ENCODE measurements around the gene C16orf54.
"Not testable (repeated sequence)": the region's sequence is repeated elsewhere in the genome, so short reads cannot be mapped to it uniquely, and the experiment has no call there.

Gene C16orf54

GRCh38 chr16:29767062-29767461, 21.3 kb upstream of the C16orf54 start:
- DNase-seq = no peak

- DNase-seq = no peak
Observed at GRCh38 chr16:29766571-29766970, 20.8 kb upstream of the C16orf54 start.

GRCh38 chr16:29765167-29766032, 19.6 kb upstream of the C16orf54 start:
- no peak for DNase-seq

- DNase-seq = no peak
Observed at GRCh38 chr16:29763326-29763725, 17.5 kb upstream of the C16orf54 start.

- no peak for DNase-seq
Observed at GRCh38 chr16:29761882-29762281, 16.1 kb upstream of the C16orf54 start.

GRCh38 chr16:29761280-29761651, 15.5 kb upstream of the C16orf54 start:
- DNase-seq = not testable (repeated sequence)

- no peak for DNase-seq
Observed at GRCh38 chr16:29760567-29761279, 14.9 kb upstream of the C16orf54 start.

GRCh38 chr16:29757950-29758466, 12.2 kb upstream of the C16orf54 start:
- DNase-seq = no peak

- not testable (repeated sequence) for DNase-seq
Observed at GRCh38 chr16:29757086-29757485, 11.3 kb upstream of the C16orf54 start.

- DNase-seq = peak; percentile 15 to 35
Observed at GRCh38 chr16:29756654-29757053, 10.9 kb upstream of the C16orf54 start.

GRCh38 chr16:29753516-29753915, 7.7 kb upstream of the C16orf54 start:
- no peak for DNase-seq

GRCh38 chr16:29748760-29749149, 3.0 kb upstream of the C16orf54 start:
- DNase-seq = not testable (repeated sequence)

GRCh38 chr16:29747947-29748759, 2.4 kb upstream of the C16orf54 start:
- DNase-seq = no peak

- peak in 1 of 2 donors; percentile 47 for DNase-seq
Observed at GRCh38 chr16:29746518-29746917, 728 bp upstream of the C16orf54 start.

- peak; percentile 73 to 77 for DNase-seq
Observed at GRCh38 chr16:29745121-29745852, 503 bp downstream of the C16orf54 start.

- peak in 1 of 2 donors; percentile 40 for DNase-seq
Observed at GRCh38 chr16:29744541-29745101, 1.2 kb downstream of the C16orf54 start.

- peak; percentile 64 to 75 for DNase-seq
Observed at GRCh38 chr16:29743827-29744531, 1.8 kb downstream of the C16orf54 start.

- no peak for DNase-seq
Observed at GRCh38 chr16:29743475-29743826, 2.3 kb downstream of the C16orf54 start.

- DNase-seq = no peak
Observed at GRCh38 chr16:29742683-29743275, 3.0 kb downstream of the C16orf54 start.

- DNase-seq = not testable (repeated sequence)
Observed at GRCh38 chr16:29740630-29741015, 5.2 kb downstream of the C16orf54 start.

All from CD4-positive, alpha-beta T cell treated with Interleukin-4 for 1 hour (primary cell).